ENCODE data around the gene MAST4. TPM values are rescaled to one million over a fixed set of nuclear protein-coding genes. Genes with fewer than 3 reads are reported as not detected.

MAST4 gene
- total RNA-seq, 1 donor from 2014 or later = 0.99 TPM

GRCh38 chr5:66828548-66829357 lies 232.6 kb downstream of the MAST4 start:
- peak; percentile 85 for DNase-seq (ENCODE audit: low spot score)
- Histone ChIP-seq H3F3A (ENCODE audit: low read depth) (peaks cover 41% of the 10 kb centered on the region), H3K4me1 (peaks cover 39% of the 10 kb centered on the region), H3K79me2 (ENCODE audit: low read depth) (no peaks in the 10 kb centered on the region), H3K4me2 (peak overlapping the region; percentile 76), H3K4me3 (peak overlapping the region; percentile 45), H3K9ac (no peak overlapping the region), H2AFZ (replicated peaks) (peak overlapping the region; percentile 64), H3K36me3 (no peaks in the 10 kb centered on the region), H3K9me3 (ENCODE audit: low read depth) (no peaks in the 10 kb centered on the region), H4K20me1 (ENCODE audit: low read depth) (no peaks in the 10 kb centered on the region), H3K27ac (no peak overlapping the region), H3K27me3 (no peaks in the 10 kb centered on the region)
- TF ChIP-seq EZH2 (IDR thresholded peaks at IDR 0.05) (no peak), CTCF (IDR thresholded peaks at IDR 0.05) (no peak), EZH2phosphoT487 (IDR thresholded peaks at IDR 0.05) (no peak)
- H3K4me1 Mint-ChIP-seq = peaks cover 31% of the 10 kb centered on the region
- H3K4me3 Mint-ChIP-seq = peak overlapping the region; percentile 84
- H3K36me3 Mint-ChIP-seq = no peaks in the 10 kb centered on the region
- no peak overlapping the region for H3K27ac Mint-ChIP-seq
- peaks cover 9% of the 10 kb centered on the region for H3K27me3 Mint-ChIP-seq (ENCODE audit: insufficient read depth, low read depth)
- no peaks in the 10 kb centered on the region for H3K9me3 Mint-ChIP-seq

- peaks cover 31% of the 10 kb centered on the region for H3K4me1 Mint-ChIP-seq
- H3K4me3 ChIP-seq = peak overlapping the region; percentile 45
Observed at GRCh38 chr5:66829358-66829674, 233.1 kb downstream of the MAST4 start.

GRCh38 chr5:66829826-66830225 lies 233.6 kb downstream of the MAST4 start:
- H3K4me2 ChIP-seq = peak overlapping the region; percentile 76
- H3F3A ChIP-seq (ENCODE audit: low read depth) = peaks cover 41% of the 10 kb centered on the region
- no peaks in the 10 kb centered on the region for H3K9me3 ChIP-seq (ENCODE audit: low read depth)
- no peak for TF ChIP-seq EZH2phosphoT487 (IDR thresholded peaks at IDR 0.05)
- Mint-ChIP-seq H3K27me3 (ENCODE audit: insufficient read depth, low read depth) (peaks cover 9% of the 10 kb centered on the region), H3K4me1 (peaks cover 31% of the 10 kb centered on the region), H3K4me3 (peak overlapping the region; percentile 28), H3K27ac (no peak overlapping the region), H3K9me3 (no peaks in the 10 kb centered on the region), H3K36me3 (no peaks in the 10 kb centered on the region)
- H3K27me3 ChIP-seq = no peaks in the 10 kb centered on the region
- no peak overlapping the region for H2AFZ ChIP-seq (replicated peaks)
- DNase-seq (ENCODE audit: low spot score) = peak; percentile 54
- H3K4me3 ChIP-seq = peak overlapping the region; percentile 17
- no peaks in the 10 kb centered on the region for H4K20me1 ChIP-seq (ENCODE audit: low read depth)
- H3K36me3 ChIP-seq = no peaks in the 10 kb centered on the region
- H3K27ac ChIP-seq = no peak overlapping the region
- H3K79me2 ChIP-seq (ENCODE audit: low read depth) = no peaks in the 10 kb centered on the region
- no peak overlapping the region for H3K9ac ChIP-seq
- H3K4me1 ChIP-seq = peaks cover 39% of the 10 kb centered on the region

More at GRCh38 chr5:66829358-66829674, 233.1 kb downstream of the MAST4 start:
- Histone ChIP-seq H2AFZ (replicated peaks) (no peak overlapping the region), H3K27ac (no peak overlapping the region), H3K9me3 (ENCODE audit: low read depth) (no peaks in the 10 kb centered on the region), H4K20me1 (ENCODE audit: low read depth) (no peaks in the 10 kb centered on the region), H3K4me2 (peak overlapping the region; percentile 76), H3F3A (ENCODE audit: low read depth) (peaks cover 41% of the 10 kb centered on the region), H3K27me3 (no peaks in the 10 kb centered on the region), H3K9ac (no peak overlapping the region), H3K36me3 (no peaks in the 10 kb centered on the region), H3K4me1 (peaks cover 39% of the 10 kb centered on the region), H3K79me2 (ENCODE audit: low read depth) (no peaks in the 10 kb centered on the region)
- Mint-ChIP-seq H3K9me3 (no peaks in the 10 kb centered on the region), H3K27ac (no peak overlapping the region), H3K36me3 (no peaks in the 10 kb centered on the region), H3K4me3 (peak overlapping the region; percentile 84), H3K27me3 (ENCODE audit: insufficient read depth, low read depth) (peaks cover 9% of the 10 kb centered on the region)
- DNase-seq (ENCODE audit: low spot score) = no peak
- TF ChIP-seq EZH2phosphoT487 (IDR thresholded peaks at IDR 0.05) (no peak), CTCF (IDR thresholded peaks at IDR 0.05) (no peak), EZH2 (IDR thresholded peaks at IDR 0.05) (no peak)

- Histone ChIP-seq H3F3A (ENCODE audit: low read depth) (peaks cover 41% of the 10 kb centered on the region), H3K9ac (no peak overlapping the region), H3K36me3 (no peaks in the 10 kb centered on the region), H3K4me2 (peak overlapping the region; percentile 76), H3K9me3 (ENCODE audit: low read depth) (no peaks in the 10 kb centered on the region), H3K27me3 (no peaks in the 10 kb centered on the region), H3K4me3 (no peak overlapping the region), H4K20me1 (ENCODE audit: low read depth) (no peaks in the 10 kb centered on the region), H3K4me1 (peaks cover 39% of the 10 kb centered on the region), H2AFZ (replicated peaks) (no peak overlapping the region), H3K27ac (no peak overlapping the region), H3K79me2 (ENCODE audit: low read depth) (no peaks in the 10 kb centered on the region)
- H3K27ac Mint-ChIP-seq = no peak overlapping the region
- TF ChIP-seq EZH2phosphoT487 (IDR thresholded peaks at IDR 0.05) = no peak
- no peak for TF ChIP-seq EZH2 (IDR thresholded peaks at IDR 0.05)
- TF ChIP-seq CTCF (IDR thresholded peaks at IDR 0.05) = no peak
- H3K4me3 Mint-ChIP-seq = no peak overlapping the region
- H3K4me1 Mint-ChIP-seq = peaks cover 31% of the 10 kb centered on the region
- DNase-seq (ENCODE audit: low spot score) = no peak
- H3K36me3 Mint-ChIP-seq = no peaks in the 10 kb centered on the region
- no peaks in the 10 kb centered on the region for H3K9me3 Mint-ChIP-seq
- peaks cover 9% of the 10 kb centered on the region for H3K27me3 Mint-ChIP-seq (ENCODE audit: insufficient read depth, low read depth)
Observed at GRCh38 chr5:66830636-66831035, 234.4 kb downstream of the MAST4 start.

Measured in neural progenitor cell (in vitro differentiated cells).